Breast epithelium (tissue), 3 donors: Measurements from ENCODE around the gene HGS.

Source experiments
- CTCF ChIP-seq, 3 donors: fragments of 450-650 bp; IDR thresholded peaks; one replicate each; pipeline ENCODE4 v1.5.1; 2016 to 2017; ENCODE audit warnings: antibody characterized with exemption in 3 of 3, mild to moderate bottlenecking in 3 of 3, moderate library complexity in 3 of 3
- POLR2A ChIP-seq: fragments of 450-650 bp; IDR thresholded peaks from one replicate; pipeline ENCODE4 v1.6.1; 2016; ENCODE audit warnings: antibody characterized with exemption, mild to moderate bottlenecking, moderate library complexity
- POLR2AphosphoS5 ChIP-seq, 3 donors: sonication (generic); formaldehyde crosslinking; IDR thresholded peaks; one replicate each; pipeline ENCODE4 v1.6.1; 2017; ENCODE audit warnings: antibody characterized with exemption in 3 of 3

- no peak for TF ChIP-seq CTCF (IDR thresholded peaks at IDR 0.05)
- TF ChIP-seq POLR2AphosphoS5 (IDR thresholded peaks at IDR 0.05): no peak
- no peak for TF ChIP-seq POLR2A
Measured at GRCh38 chr17:81741594-81742452, 58.0 kb downstream of the HGS start.
